NCI-H1694 (cell line): ENCODE data around the gene CHD5.

Source experiments
- DNase-seq: peaks from one replicate; lab custom pipeline; 2025; lab: John Stamatoyannopoulos, UW

CHD5 gene

GRCh38 chr1:6059866-6060265 is 120.3 kb downstream of the CHD5 start:
- DNase-seq: no peak

DNA sequence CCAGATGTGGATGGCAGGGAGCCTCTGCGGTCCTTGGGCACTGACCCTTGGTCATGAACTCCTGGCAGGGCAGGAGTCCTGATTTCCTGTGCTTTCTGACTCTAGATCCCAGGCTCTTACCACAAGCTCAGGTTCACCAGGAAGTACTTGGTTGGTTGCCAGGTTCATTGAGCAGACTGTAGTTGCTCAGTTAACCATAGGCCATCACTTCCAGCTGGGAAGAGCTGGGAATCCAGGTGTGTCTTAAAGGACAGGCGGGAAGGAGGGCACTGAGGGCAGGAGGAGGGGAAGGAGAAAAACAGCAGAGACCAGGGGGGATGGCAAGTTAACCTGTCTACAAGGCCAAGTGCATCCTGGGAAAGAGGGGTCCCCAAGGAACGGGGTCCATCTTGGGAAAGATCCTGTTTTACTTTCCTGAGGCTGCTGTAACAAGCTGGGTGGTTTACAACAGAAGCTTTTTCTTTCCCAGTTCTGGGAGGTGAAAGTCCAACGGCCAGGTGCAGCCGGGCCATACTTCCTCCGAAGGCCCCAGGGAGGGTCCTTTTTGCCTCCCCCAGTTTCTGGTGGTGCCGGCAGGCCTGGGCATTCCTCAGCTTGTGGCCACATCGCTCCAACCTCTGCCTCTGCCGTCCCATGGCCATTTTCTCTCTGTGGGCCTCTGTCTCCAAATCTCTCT is 122.8 kb downstream of the CHD5 start:
- no peak for DNase-seq

DNA sequence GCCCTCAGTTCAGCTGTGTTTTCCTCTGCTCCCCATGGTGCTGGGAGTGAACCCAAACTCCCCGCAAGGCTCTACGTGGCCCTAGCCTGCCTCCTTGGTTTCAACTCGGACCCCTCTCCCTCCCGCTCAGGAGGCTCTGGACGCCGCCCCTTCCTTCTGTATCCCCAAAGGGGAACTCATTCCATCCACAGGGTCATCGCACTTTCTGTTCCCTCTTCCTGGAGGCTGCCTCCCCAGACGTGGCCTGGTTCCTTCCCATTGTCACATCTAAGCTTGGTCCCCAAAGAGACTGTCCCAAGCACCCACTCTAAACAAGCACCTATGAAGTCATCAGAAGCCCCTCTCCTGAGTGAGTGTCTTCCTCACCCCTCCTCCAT is 123.6 kb downstream of the CHD5 start:
- no peak for DNase-seq

DNA sequence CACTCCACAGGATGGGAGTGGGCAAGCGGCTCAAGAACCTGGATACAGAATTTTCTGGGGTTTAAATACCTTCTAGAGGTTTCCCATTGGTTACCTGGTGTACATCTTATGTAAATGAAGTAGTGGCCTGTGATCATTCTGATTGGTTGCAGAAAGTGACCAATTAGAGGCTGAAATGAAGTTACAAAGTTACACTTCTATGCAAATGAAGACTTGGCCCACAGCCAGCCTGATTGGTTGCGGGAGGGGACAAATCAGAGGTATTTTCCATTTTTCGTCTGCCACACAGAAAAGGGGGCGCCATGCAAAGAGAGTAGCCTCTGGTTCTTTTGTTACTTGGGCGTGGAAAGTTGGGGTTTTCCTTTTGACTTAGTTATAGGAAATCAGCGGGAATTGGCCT is 125.5 kb downstream of the CHD5 start:
- DNase-seq: no peak

GRCh38 chr1:6053206-6053546 is 126.9 kb downstream of the CHD5 start:
- no peak for DNase-seq

- no peak for DNase-seq
Measured at GRCh38 chr1:6052543-6053205, 127.4 kb downstream of the CHD5 start.
